GM23248 (cell line): ENCODE results near the gene AIF1. TPM values are rescaled to one million over a fixed set of nuclear protein-coding genes. Genes with fewer than 3 reads are reported as not detected.

Source experiments
- DNase-seq: peaks from one replicate; pipeline ENCODE4 v3.0.0-alpha.2; 2015
- H2AFZ ChIP-seq: fragments of 200-600 bp; sonication (generic); 2 replicates; pipeline ENCODE4 v1.6.1; 2016; ENCODE audit warnings: antibody characterized with exemption
- H3F3A ChIP-seq: fragments of 200-600 bp; sonication (generic); 2 replicates; pipeline ENCODE4 v1.6.1; 2016; ENCODE audit warnings: mild to moderate bottlenecking, antibody characterized with exemption, mixed run types; ENCODE audit not compliant: insufficient read depth
- H3K27ac ChIP-seq: fragments of 200-600 bp; sonication (generic); 2 replicates; pipeline ENCODE4 v1.5.1; 2016; ENCODE audit warnings: mild to moderate bottlenecking
- H3K27me3 ChIP-seq: fragments of 200-600 bp; sonication (generic); replicated peaks from 2 replicates; pipeline ENCODE4 v1.6.1; 2016; ENCODE audit warnings: mild to moderate bottlenecking; ENCODE audit not compliant: insufficient read depth
- H3K36me3 ChIP-seq: fragments of 200-600 bp; sonication (generic); 2 replicates; pipeline ENCODE4 v1.6.1; 2016; ENCODE audit warnings: low read depth, mild to moderate bottlenecking
- H3K4me1 ChIP-seq: fragments of 200-600 bp; sonication (generic); 2 replicates; pipeline ENCODE4 v1.6.1; 2016; ENCODE audit warnings: mild to moderate bottlenecking; ENCODE audit not compliant: insufficient read depth
- H3K4me2 ChIP-seq: fragments of 200-600 bp; sonication (generic); one replicate; pipeline ENCODE4 v1.6.1; 2016; ENCODE audit warnings: mild to moderate bottlenecking; ENCODE audit not compliant: unreplicated experiment
- H3K4me3 ChIP-seq: fragments of 200-600 bp; sonication (generic); 2 replicates; pipeline ENCODE4 v1.5.1; 2016; ENCODE audit warnings: mild to moderate bottlenecking
- H3K79me2 ChIP-seq: fragments of 200-600 bp; sonication (generic); 2 replicates; pipeline ENCODE4 v1.6.1; 2016; ENCODE audit warnings: mild to moderate bottlenecking; ENCODE audit not compliant: insufficient read depth
- H3K9ac ChIP-seq: fragments of 200-600 bp; sonication (generic); 2 replicates; pipeline ENCODE4 v1.6.1; 2016; ENCODE audit warnings: mild to moderate bottlenecking
- H3K9me2 ChIP-seq: fragments of 200-600 bp; sonication (generic); 2 replicates; pipeline ENCODE4 v1.6.1; 2016; ENCODE audit warnings: mixed run types, mild to moderate bottlenecking, moderate library complexity; ENCODE audit not compliant: insufficient read depth
- H3K9me3 ChIP-seq: fragments of 200-600 bp; sonication (generic); one replicate; pipeline ENCODE4 v1.6.1; 2017; ENCODE audit warnings: low read depth
- H4K20me1 ChIP-seq: fragments of 200-600 bp; sonication (generic); 2 replicates; pipeline ENCODE4 v1.6.0; 2016; ENCODE audit not compliant: insufficient read depth
- EZH2 ChIP-seq: fragments of 200-600 bp; sonication (generic); IDR thresholded peaks from 2 replicates; pipeline ENCODE4 v1.6.1; 2018; ENCODE audit warnings: antibody characterized with exemption, mild to moderate bottlenecking; ENCODE audit not compliant: insufficient read depth, poor library complexity, severe bottlenecking
- EZH2phosphoT487 ChIP-seq: fragments of 200-600 bp; sonication (generic); IDR thresholded peaks from 2 replicates; pipeline ENCODE4 v1.6.1; 2018; ENCODE audit warnings: antibody characterized with exemption, moderate library complexity, mild to moderate bottlenecking, low read depth; ENCODE audit not compliant: insufficient read depth
- WGBS, 2 experiments: methylation state at CpG; one replicate each; pipeline ENCODE4 v1.1.6; 2015 to 2017; ENCODE audit warnings: low lambda C conversion rate in 2 of 2, low coverage in 1 of 2; ENCODE audit errors: missing lambda C conversion rate in 2 of 2; 5-methylcytosine and 5-hydroxymethylcytosine counted together
- in situ Hi-C: fragments of 300-500 bp; cut with MboI; formaldehyde crosslinking; loops from 2 replicates; pipeline ENCODE4 v1.15.0; 2020
- polyA plus RNA-seq: library from polyadenylated mRNA; unstranded; fragments of >200 nt; fragmentation: Nextera tagmentation; extraction: Ambion mirVana; gene quantifications from 2 replicates; pipeline ENCODE4 v1.2.1, GENCODE V29; 2016
- total RNA-seq: library from RNA; depleted of rRNA; stranded (reverse); fragments of >200 nt; shearing (Covaris generic); gene quantifications from 2 replicates; pipeline ENCODE4 v1.2.3, GENCODE V29; 2014

The AIF1 gene
- total and polyA plus RNA-seq, 2 experiments from 2014 or later = not detected

- H3K27ac ChIP-seq = no peak overlapping the region
- H3K9me3 ChIP-seq = no peaks in the 10 kb centered on the region
- H3K4me3 ChIP-seq = no peak overlapping the region
- peaks cover 29% of the 10 kb centered on the region for H3K4me1 ChIP-seq
- H3K4me2 ChIP-seq = no peak overlapping the region
- no peak for TF ChIP-seq EZH2
- TF ChIP-seq EZH2phosphoT487 = no peak
- no peak for DNase-seq
- H3F3A ChIP-seq = peaks cover 38% of the 10 kb centered on the region
- H3K79me2 ChIP-seq = peaks cover 82% of the 10 kb centered on the region
- H3K9ac ChIP-seq = no peak overlapping the region
- in situ Hi-C loops = no loop called here
- H2AFZ ChIP-seq = no peak overlapping the region
- H3K27me3 ChIP-seq = no peaks in the 10 kb centered on the region
- H3K9me2 ChIP-seq = no peaks in the 10 kb centered on the region
- H4K20me1 ChIP-seq = no peaks in the 10 kb centered on the region
- peaks cover 1% of the 10 kb centered on the region; the same call in 1 of the 2 replicates for H3K36me3 ChIP-seq
- WGBS, 2 experiments = 75 to 76% methylated on average over 12 of the region's 12 CpGs
Observed at GRCh38 chr6:31662124-31662723, 47.2 kb downstream of the AIF1 start.

GRCh38 chr6:31663126-31663960, 48.3 kb downstream of the AIF1 start:
- H3K9ac ChIP-seq = peak overlapping the region; percentile 93

GRCh38 chr6:31663961-31664789, 49.1 kb downstream of the AIF1 start:
- H3K4me2 ChIP-seq = peak overlapping the region; percentile 93
- no peaks in the 10 kb centered on the region for H3K9me3 ChIP-seq
- in situ Hi-C loops = no loop called here
- TF ChIP-seq EZH2phosphoT487 (no peak), EZH2 (no peak)
- peaks cover 9% of the 10 kb centered on the region for H3K36me3 ChIP-seq
- no peaks in the 10 kb centered on the region for H3K9me2 ChIP-seq
- H2AFZ ChIP-seq = peak overlapping the region; percentile 71
- H3K4me3 ChIP-seq = peak overlapping the region; percentile 89
- peak; percentile 90 for DNase-seq
- H3K27ac ChIP-seq = peak overlapping the region; percentile 87
- 1 to 2% methylated on average over 13 to 17 of the region's 17 CpGs for WGBS, 2 experiments
- H3K4me1 ChIP-seq = peaks cover 24% of the 10 kb centered on the region
- H3F3A ChIP-seq = peaks cover 38% of the 10 kb centered on the region
- peaks cover 82% of the 10 kb centered on the region for H3K79me2 ChIP-seq
- H4K20me1 ChIP-seq = no peaks in the 10 kb centered on the region
- no peaks in the 10 kb centered on the region for H3K27me3 ChIP-seq
- H3K9ac ChIP-seq = peak overlapping the region; percentile 93

More at GRCh38 chr6:31663126-31663960, 48.3 kb downstream of the AIF1 start:
- Histone ChIP-seq H3K4me1 (peaks cover 29% of the 10 kb centered on the region), H3K36me3 (peaks cover 9% of the 10 kb centered on the region; the same call in 1 of the 2 replicates), H3K79me2 (peaks cover 82% of the 10 kb centered on the region), H3K4me3 (peak overlapping the region; percentile 89), H3F3A (peaks cover 38% of the 10 kb centered on the region), H3K4me2 (peak overlapping the region; percentile 93), H3K9me3 (no peaks in the 10 kb centered on the region), H3K27me3 (no peaks in the 10 kb centered on the region), H3K27ac (peak overlapping the region; percentile 87), H3K9me2 (no peaks in the 10 kb centered on the region), H4K20me1 (no peaks in the 10 kb centered on the region), H2AFZ (no peak overlapping the region)
- in situ Hi-C loops = no loop called here
- TF ChIP-seq EZH2 (no peak), EZH2phosphoT487 (no peak)
- peak; percentile 72 for DNase-seq
- 20 to 29% methylated on average over 7 to 9 of the region's 9 CpGs for WGBS, 2 experiments
